Activated T-cell treated with anti-CD3 and anti-CD28 coated beads for 24 hours (primary cell): Measurements from ENCODE around the gene SNX3.
"Not testable (repeated sequence)": the region's sequence is repeated elsewhere in the genome, so short reads cannot be mapped to it uniquely, and the experiment has no call there.

ENCODE experiments used
- DNase-seq: peaks from one replicate; pipeline ENCODE4 v3.0.0-alpha.2; 2020; ENCODE audit warnings: low read depth

The SNX3 gene

GRCh38 chr6:108260809-108261569 lies at the start of gene SNX3:
SNX3 (minus strand) TSS chr6:108261040; CDS start chr6:108260921, 119 bp downstream.
- DNase-seq, result peak; percentile 87

- no peak for DNase-seq
Measured at GRCh38 chr6:108309844-108310243, 49.0 kb upstream of the SNX3 start.

- not testable (repeated sequence) for DNase-seq
Measured at GRCh38 chr6:108308641-108309040, 47.8 kb upstream of the SNX3 start.

GRCh38 chr6:108304646-108305045 lies 43.8 kb upstream of the SNX3 start:
- no peak for DNase-seq

GRCh38 chr6:108302386-108302785 lies 41.5 kb upstream of the SNX3 start:
- no peak for DNase-seq

GRCh38 chr6:108295676-108296075 lies 34.8 kb upstream of the SNX3 start:
- no peak for DNase-seq

- peak; percentile 79 for DNase-seq
Measured at GRCh38 chr6:108294727-108295625, 34.1 kb upstream of the SNX3 start, which contains the start of gene AFG1L. AFG1L (plus strand) TSS chr6:108295054; CDS start chr6:108295080, 26 bp downstream.

GRCh38 chr6:108294297-108294726 lies 33.5 kb upstream of the SNX3 start:
- no peak for DNase-seq

GRCh38 chr6:108293527-108294296 lies 32.9 kb upstream of the SNX3 start:
- DNase-seq, result no peak

- not testable (repeated sequence) for DNase-seq
Measured at GRCh38 chr6:108292561-108292960, 31.7 kb upstream of the SNX3 start.

GRCh38 chr6:108291091-108291490 lies 30.3 kb upstream of the SNX3 start:
- no peak for DNase-seq

GRCh38 chr6:108288742-108289141 lies 27.9 kb upstream of the SNX3 start:
- DNase-seq, result no peak

GRCh38 chr6:108287373-108287772 lies 26.5 kb upstream of the SNX3 start:
- no peak for DNase-seq

- DNase-seq, result no peak
Measured at GRCh38 chr6:108286366-108286765, 25.5 kb upstream of the SNX3 start.

GRCh38 chr6:108285381-108285780 lies 24.5 kb upstream of the SNX3 start:
- no peak for DNase-seq

- DNase-seq, result no peak
Measured at GRCh38 chr6:108277831-108278230, 17.0 kb upstream of the SNX3 start.

- no peak for DNase-seq
Measured at GRCh38 chr6:108277295-108277694, 16.5 kb upstream of the SNX3 start.

- no peak for DNase-seq
Measured at GRCh38 chr6:108275976-108276375, 15.1 kb upstream of the SNX3 start.

- no peak for DNase-seq
Measured at GRCh38 chr6:108274546-108274945, 13.7 kb upstream of the SNX3 start.

GRCh38 chr6:108269955-108270354 lies 9.1 kb upstream of the SNX3 start:
- not testable (repeated sequence) for DNase-seq

- DNase-seq, result no peak
Measured at GRCh38 chr6:108268845-108269244, 8.0 kb upstream of the SNX3 start.

GRCh38 chr6:108263371-108263770 lies 2.5 kb upstream of the SNX3 start:
- no peak for DNase-seq
